Liver (tissue), 9 donors: Measurements from ENCODE around the gene SUPT5H. TPM values are rescaled to one million over a fixed set of nuclear protein-coding genes. Genes with fewer than 3 reads are reported as not detected.

ENCODE experiments used
- DNase-seq: peaks from one replicate; pipeline ENCODE4 v3.0.0-alpha.2; 2017; ENCODE audit warnings: low spot score
- H3K27ac ChIP-seq, 2 donors: one replicate each; pipeline ENCODE4 v1.7.0; 2013; ENCODE audit warnings: inconsistent platforms in 2 of 2, low read length in 2 of 2, control low read depth in 1 of 2, low read depth in 1 of 2, mild to moderate bottlenecking in 1 of 2
- H3K27me3 ChIP-seq, 4 donors: one replicate each; pipeline versions ENCODE4 v1.6.1 to v1.7.0; 2013; ENCODE audit warnings: low read length in 3 of 4, inconsistent platforms in 1 of 4, mild to moderate bottlenecking in 1 of 4, moderate library complexity in 1 of 4; ENCODE audit not compliant: control insufficient read depth in 4 of 4, insufficient read depth in 4 of 4
- H3K36me3 ChIP-seq, 4 donors: one replicate each; pipeline versions ENCODE4 v1.6.1 to v1.7.0; 2013; ENCODE audit warnings: low read length in 3 of 4, mild to moderate bottlenecking in 3 of 4, low read depth in 1 of 4, moderate library complexity in 1 of 4; ENCODE audit not compliant: control insufficient read depth in 4 of 4, insufficient read depth in 3 of 4
- H3K4me1 ChIP-seq, 4 donors: one replicate each; pipeline versions ENCODE4 v1.6.1 to v1.7.0; 2013; ENCODE audit warnings: low read length in 3 of 4, mild to moderate bottlenecking in 3 of 4, moderate library complexity in 1 of 4; ENCODE audit not compliant: control insufficient read depth in 4 of 4, insufficient read depth in 4 of 4
- H3K4me3 ChIP-seq, 3 donors: one replicate each; pipeline versions ENCODE4 v1.6.1 to v1.7.0; 2013; ENCODE audit warnings: low read length in 3 of 3, control low read depth in 1 of 3, low read depth in 1 of 3, mild to moderate bottlenecking in 1 of 3
- H3K9ac ChIP-seq, 2 donors: one replicate each; pipeline ENCODE4 v1.7.0; 2013; ENCODE audit warnings: low read length in 2 of 2, mild to moderate bottlenecking in 2 of 2, moderate library complexity in 2 of 2, control low read depth in 1 of 2, low read depth in 1 of 2
- H3K9me3 ChIP-seq, 4 donors: one replicate each; pipeline versions ENCODE4 v1.6.1 to v1.7.0; 2013; ENCODE audit warnings: low read length in 3 of 4; ENCODE audit not compliant: control insufficient read depth in 4 of 4
- CTCF ChIP-seq: fragments of 150-350 bp; IDR thresholded peaks from 2 replicates; pipeline ENCODE4 v1.5.1; 2017; ENCODE audit warnings: improper control_type of control experiment, low read depth, low read length; ENCODE audit not compliant: missing input control
- EGR1 ChIP-seq, 2 donors: IDR thresholded peaks; 2 replicates each; pipeline ENCODE4 v1.6.1; 2016 to 2018; ENCODE audit warnings: antibody characterized with exemption in 2 of 2, low read depth in 2 of 2
- FOXA1 ChIP-seq: IDR thresholded peaks from 2 replicates; pipeline ENCODE4 v1.6.1; 2016; ENCODE audit warnings: antibody characterized with exemption
- GABPA ChIP-seq, 2 donors: IDR thresholded peaks in 1 of 2; conservative IDR thresholded peaks in 1 of 2; 2 replicates each; pipeline ENCODE4 v1.6.1; 2016; ENCODE audit warnings: antibody characterized with exemption in 2 of 2, mild to moderate bottlenecking in 1 of 2, moderate library complexity in 1 of 2
- HNF4A ChIP-seq, 2 donors: conservative IDR thresholded peaks; 2 replicates each; pipeline ENCODE4 v1.6.1; 2016; ENCODE audit warnings: antibody characterized with exemption in 2 of 2, mild to moderate bottlenecking in 2 of 2
- HNF4G ChIP-seq: IDR thresholded peaks from 2 replicates; pipeline ENCODE4 v1.6.1; 2016; ENCODE audit warnings: antibody characterized with exemption
- JUND ChIP-seq, 2 donors: IDR thresholded peaks; 2 replicates each; pipeline ENCODE4 v1.6.1; 2016; ENCODE audit warnings: antibody characterized with exemption in 2 of 2
- MAX ChIP-seq: IDR thresholded peaks from 2 replicates; pipeline ENCODE4 v1.6.1; 2016; ENCODE audit warnings: antibody characterized with exemption
- NR2F2 ChIP-seq: IDR thresholded peaks from 2 replicates; pipeline ENCODE4 v1.6.1; 2016; ENCODE audit warnings: antibody characterized with exemption
- RAD21 ChIP-seq, 2 donors: IDR thresholded peaks; 2 replicates each; pipeline ENCODE4 v1.6.1; 2016; ENCODE audit warnings: antibody characterized with exemption in 2 of 2, mild to moderate bottlenecking in 2 of 2
- REST ChIP-seq: IDR thresholded peaks from 2 replicates; pipeline ENCODE4 v1.6.1; 2016; ENCODE audit warnings: antibody characterized with exemption, mild to moderate bottlenecking
- RXRA ChIP-seq, 2 donors: IDR thresholded peaks; 2 replicates each; pipeline ENCODE4 v1.6.1; 2017 to 2018; ENCODE audit warnings: antibody characterized with exemption in 2 of 2, mild to moderate bottlenecking in 1 of 2
- SP1 ChIP-seq: IDR thresholded peaks from 2 replicates; pipeline ENCODE4 v1.6.1; 2018; ENCODE audit warnings: antibody characterized with exemption, mild to moderate bottlenecking
- TAF1 ChIP-seq: conservative IDR thresholded peaks from 2 replicates; pipeline ENCODE4 v1.6.1; 2016; ENCODE audit warnings: antibody characterized with exemption, mild to moderate bottlenecking
- YY1 ChIP-seq: IDR thresholded peaks from 2 replicates; pipeline ENCODE4 v1.6.1; 2016; ENCODE audit warnings: antibody characterized with exemption, mild to moderate bottlenecking
- WGBS: extraction: QIAGEN DNeasy Blood & Tissue Kit; methylation state at CpG from one replicate; pipeline ENCODE4 v1.1.7; 2013; 5-methylcytosine and 5-hydroxymethylcytosine counted together
- polyA plus RNA-seq, 2 donors: library from polyadenylated mRNA; stranded (reverse) in 1 of 2; unstranded in 1 of 2; fragments of 200-250 nt in 1 of 2; fragments of >200 nt in 1 of 2; fragmentation: Nextera tagmentation in 1 of 2; extraction: Ambion mirVana in 1 of 2; gene quantifications; one replicate each; pipeline versions ENCODE4 v1.2.1 to v1.2.3, GENCODE V29; 2013 to 2015
- total RNA-seq, 2 donors: library from RNA; depleted of rRNA; stranded (reverse); fragments of >200 nt; gene quantifications; one replicate each; pipeline ENCODE4 v1.2.3, GENCODE V29; 2014
- TF ChIP-seq, protein P1 (sequence below): IDR thresholded peaks from 2 replicates; pipeline ENCODE4 v1.6.1; 2016; ENCODE audit warnings: antibody characterized with exemption
- TF ChIP-seq, protein P2 (sequence below): IDR thresholded peaks from 2 replicates; pipeline ENCODE4 v1.6.1; 2016; ENCODE audit warnings: antibody characterized with exemption
- donor health status: healthy.
- donor health status: healthy.
- donor health status: healthy.
- donor health status: healthy.
- donor health status: healthy.

The SUPT5H gene
- total and polyA plus RNA-seq, 4 donors, result 19.3 to 52.5 (median 45.2) TPM

- TF ChIP-seq CTCF (no peak), SP1 (no peak)
Observed at GRCh38 chr19:39517432-39517831, 72.0 kb downstream of the SUPT5H start (continued).

- Histone ChIP-seq H3K36me3 (no peaks in the 10 kb centered on the region), H3K27me3 (peaks cover 0 to 15% (median 9%) of the 10 kb centered on the region in 4 donors)
Observed at GRCh38 chr19:39518458-39518857, 73.1 kb downstream of the SUPT5H start.

More at GRCh38 chr19:39518458-39518857, 73.1 kb downstream of the SUPT5H start:
- WGBS, result 70% methylated on average over 5 of the region's 5 CpGs
- no peak overlapping the region for H3K9ac ChIP-seq
- H3K4me3 ChIP-seq, result no peak overlapping the region
- H3K4me1 ChIP-seq, result peaks cover 5 to 12% (median 7%) of the 10 kb centered on the region in 4 donors
- H3K9me3 ChIP-seq, result no peaks in the 10 kb centered on the region
- no peak for DNase-seq
- TF ChIP-seq HNF4G (no peak), YY1 (no peak), NR2F2 (no peak), HNF4A (conservative IDR thresholded peaks at IDR 0.05) (no peak), FOXA1 (no peak), RAD21 (IDR thresholded peaks at IDR 0.05) (no peak), TAF1 (no peak), RXRA (IDR thresholded peaks at IDR 0.05) (no peak), SP1 (no peak), CTCF (no peak), MAX (no peak), REST (no peak), JUND (IDR thresholded peaks at IDR 0.05) (no peak), EGR1 (IDR thresholded peaks at IDR 0.05; ENCODE audit: low read depth in 2 of 2) (no peak), GABPA (IDR thresholded peaks at IDR 0.05 in 1 of 2, conservative IDR thresholded peaks at IDR 0.05 in 1 of 2) (no peak)
- TF ChIP-seq, protein P1, sequence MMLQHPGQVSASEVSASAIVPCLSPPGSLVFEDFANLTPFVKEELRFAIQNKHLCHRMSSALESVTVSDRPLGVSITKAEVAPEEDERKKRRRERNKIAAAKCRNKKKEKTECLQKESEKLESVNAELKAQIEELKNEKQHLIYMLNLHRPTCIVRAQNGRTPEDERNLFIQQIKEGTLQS, result no peak
- TF ChIP-seq, protein P2, sequence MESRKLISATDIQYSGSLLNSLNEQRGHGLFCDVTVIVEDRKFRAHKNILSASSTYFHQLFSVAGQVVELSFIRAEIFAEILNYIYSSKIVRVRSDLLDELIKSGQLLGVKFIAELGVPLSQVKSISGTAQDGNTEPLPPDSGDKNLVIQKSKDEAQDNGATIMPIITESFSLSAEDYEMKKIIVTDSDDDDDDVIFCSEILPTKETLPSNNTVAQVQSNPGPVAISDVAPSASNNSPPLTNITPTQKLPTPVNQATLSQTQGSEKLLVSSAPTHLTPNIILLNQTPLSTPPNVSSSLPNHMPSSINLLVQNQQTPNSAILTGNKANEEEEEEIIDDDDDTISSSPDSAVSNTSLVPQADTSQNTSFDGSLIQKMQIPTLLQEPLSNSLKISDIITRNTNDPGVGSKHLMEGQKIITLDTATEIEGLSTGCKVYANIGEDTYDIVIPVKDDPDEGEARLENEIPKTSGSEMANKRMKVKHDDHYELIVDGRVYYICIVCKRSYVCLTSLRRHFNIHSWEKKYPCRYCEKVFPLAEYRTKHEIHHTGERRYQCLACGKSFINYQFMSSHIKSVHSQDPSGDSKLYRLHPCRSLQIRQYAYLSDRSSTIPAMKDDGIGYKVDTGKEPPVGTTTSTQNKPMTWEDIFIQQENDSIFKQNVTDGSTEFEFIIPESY, result no peak
- no peak overlapping the region for H3K27ac ChIP-seq
